ACC112 (cell line): Measurements from ENCODE around the gene KBTBD7.

Experiments
- H2AFZ ChIP-seq: fragments of 200-600 bp; sonication (generic); one replicate; pipeline ENCODE4 v1.6.0; 2017; ENCODE audit warnings: antibody characterized with exemption, low read length; ENCODE audit not compliant: unreplicated experiment
- H3K27ac ChIP-seq: fragments of 200-600 bp; sonication (generic); 2 replicates; pipeline ENCODE4 v1.5.1; 2014; ENCODE audit warnings: low read depth, mild to moderate bottlenecking, antibody characterized with exemption, low read length, moderate library complexity
- H3K27me3 ChIP-seq: fragments of 200-600 bp; sonication (generic); 2 replicates; pipeline ENCODE4 v1.6.1; 2014; ENCODE audit warnings: mild to moderate bottlenecking, antibody characterized with exemption, low read length, moderate library complexity, mixed read lengths; ENCODE audit not compliant: insufficient read depth
- H3K36me3 ChIP-seq: fragments of 200-600 bp; sonication (generic); 2 replicates; pipeline ENCODE4 v1.6.1; 2016; ENCODE audit warnings: mild to moderate bottlenecking, antibody characterized with exemption, low read length, moderate library complexity, mixed read lengths; ENCODE audit not compliant: insufficient read depth
- H3K4me1 ChIP-seq: fragments of 200-600 bp; sonication (generic); one replicate; pipeline ENCODE4 v1.6.1; 2016; ENCODE audit warnings: low read length, mixed read lengths; ENCODE audit not compliant: insufficient read depth, unreplicated experiment, control insufficient read depth
- H3K4me3 ChIP-seq: fragments of 200-600 bp; sonication (generic); 2 replicates; pipeline ENCODE4 v1.5.1; 2014; ENCODE audit warnings: mild to moderate bottlenecking, low read depth, low read length
- H3K79me2 ChIP-seq: fragments of 200-600 bp; sonication (generic); one replicate; pipeline ENCODE4 v1.6.0; 2016; ENCODE audit warnings: low read length; ENCODE audit not compliant: control insufficient read depth, unreplicated experiment, insufficient read depth

KBTBD7 gene

DNA sequence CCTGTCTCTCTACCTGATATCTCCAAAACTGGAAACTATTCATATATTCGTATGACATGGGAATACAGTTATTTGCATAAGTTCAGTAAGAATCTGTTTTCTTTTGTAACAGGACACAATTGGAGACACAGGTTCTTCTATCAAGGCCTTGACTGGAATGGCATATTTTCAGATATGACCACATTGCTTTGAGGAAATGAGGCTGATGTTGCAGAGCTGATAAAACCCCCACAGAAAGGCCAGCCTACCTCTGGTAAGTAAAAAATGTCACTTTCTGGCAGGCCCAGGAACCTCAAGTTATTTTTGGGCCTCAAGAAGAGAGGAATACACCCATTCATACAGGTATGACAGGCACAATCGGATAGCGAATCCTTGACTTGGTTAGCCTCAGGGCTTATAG, 32.2 kb downstream of the KBTBD7 start:
- H2AFZ ChIP-seq, result no peak overlapping the region
- no peaks in the 10 kb centered on the region for H3K36me3 ChIP-seq
- H3K4me3 ChIP-seq, result no peak overlapping the region
- H3K27me3 ChIP-seq, result no peaks in the 10 kb centered on the region
- H3K4me1 ChIP-seq, result no peaks in the 10 kb centered on the region
- no peak overlapping the region for H3K27ac ChIP-seq
- no peaks in the 10 kb centered on the region for H3K79me2 ChIP-seq

DNA sequence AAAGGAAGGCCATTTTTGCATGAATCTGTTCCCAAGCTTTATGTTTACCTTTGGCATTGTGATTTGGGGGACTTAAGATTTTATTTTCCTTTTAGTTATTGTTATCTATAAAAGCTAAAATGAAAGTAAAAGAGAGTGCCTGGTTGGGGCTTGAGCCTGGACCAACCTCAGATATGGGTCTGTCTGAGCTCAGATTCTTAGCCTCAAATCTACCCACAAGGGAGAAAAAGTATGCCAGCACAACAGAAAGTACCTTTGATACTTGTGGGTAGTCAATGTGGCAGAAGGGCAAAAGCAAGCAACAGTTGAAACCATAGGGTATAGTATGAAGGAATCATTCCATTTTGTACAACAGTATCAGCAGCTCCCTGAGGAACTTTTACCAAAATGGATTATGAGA, 35.2 kb downstream of the KBTBD7 start:
- H3K4me1 ChIP-seq, result no peaks in the 10 kb centered on the region
- no peaks in the 10 kb centered on the region for H3K27me3 ChIP-seq
- no peak overlapping the region for H3K27ac ChIP-seq
- no peak overlapping the region for H2AFZ ChIP-seq
- no peaks in the 10 kb centered on the region for H3K79me2 ChIP-seq
- no peaks in the 10 kb centered on the region for H3K36me3 ChIP-seq
- H3K4me3 ChIP-seq, result no peak overlapping the region

DNA sequence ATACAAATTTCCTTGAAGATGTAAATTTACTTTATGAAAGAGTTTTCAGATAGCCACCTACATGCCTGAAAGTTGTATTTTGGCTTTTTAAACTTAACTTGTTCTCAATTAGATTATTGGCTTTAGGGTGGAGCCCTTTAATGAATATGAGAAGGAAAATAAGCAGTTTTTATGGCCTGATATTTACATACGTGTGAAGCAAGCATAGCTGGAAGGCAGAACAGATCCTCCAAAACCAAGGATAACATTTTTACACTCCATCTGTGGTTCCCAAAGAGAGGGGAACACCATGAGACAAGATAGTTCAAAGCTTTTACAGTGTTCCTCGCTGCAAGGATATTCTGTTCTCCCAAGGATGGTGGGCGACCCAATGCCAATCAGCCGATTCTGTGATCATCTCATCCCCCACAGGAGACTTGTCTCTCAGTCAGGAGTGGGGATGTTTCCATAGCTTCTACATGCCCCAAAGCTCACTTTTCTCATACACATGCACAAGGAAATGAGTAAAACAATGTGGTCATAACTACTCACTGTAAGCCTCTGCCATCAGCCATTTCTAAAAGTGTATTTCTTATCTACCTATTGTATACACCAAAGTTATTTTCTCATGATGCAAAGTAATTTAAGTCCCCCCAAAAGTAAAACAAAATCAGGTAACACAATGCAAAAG, 37.2 kb downstream of the KBTBD7 start:
- Histone ChIP-seq H3K27me3 (no peaks in the 10 kb centered on the region), H2AFZ (no peak overlapping the region), H3K4me1 (no peaks in the 10 kb centered on the region)

DNA sequence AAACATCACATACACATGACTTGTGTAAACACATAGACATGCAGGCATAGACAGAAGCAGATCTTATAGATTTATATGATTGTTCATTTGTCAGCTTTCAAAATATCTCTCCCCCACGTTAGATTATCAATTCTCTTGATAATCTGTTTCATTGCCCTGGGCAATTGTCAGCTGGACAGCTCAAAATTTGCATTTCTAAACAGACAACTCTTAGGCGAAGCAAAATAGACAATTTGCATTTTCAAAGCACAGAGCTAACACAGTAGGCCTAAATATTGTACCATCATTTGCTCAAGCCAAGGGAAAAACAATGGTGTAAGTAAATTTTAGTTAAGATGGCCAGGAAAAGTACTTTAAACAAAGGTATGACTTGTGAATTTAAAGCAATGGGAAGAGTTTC, 37.7 kb downstream of the KBTBD7 start:
- Histone ChIP-seq H3K79me2 (no peaks in the 10 kb centered on the region), H3K4me1 (no peaks in the 10 kb centered on the region), H3K27me3 (no peaks in the 10 kb centered on the region)

More for the DNA sequence above, 37.2 kb downstream of the KBTBD7 start:
- H3K4me3 ChIP-seq, result no peak overlapping the region
- no peak overlapping the region for H3K27ac ChIP-seq
- H3K79me2 ChIP-seq, result no peaks in the 10 kb centered on the region
- no peaks in the 10 kb centered on the region for H3K36me3 ChIP-seq

DNA sequence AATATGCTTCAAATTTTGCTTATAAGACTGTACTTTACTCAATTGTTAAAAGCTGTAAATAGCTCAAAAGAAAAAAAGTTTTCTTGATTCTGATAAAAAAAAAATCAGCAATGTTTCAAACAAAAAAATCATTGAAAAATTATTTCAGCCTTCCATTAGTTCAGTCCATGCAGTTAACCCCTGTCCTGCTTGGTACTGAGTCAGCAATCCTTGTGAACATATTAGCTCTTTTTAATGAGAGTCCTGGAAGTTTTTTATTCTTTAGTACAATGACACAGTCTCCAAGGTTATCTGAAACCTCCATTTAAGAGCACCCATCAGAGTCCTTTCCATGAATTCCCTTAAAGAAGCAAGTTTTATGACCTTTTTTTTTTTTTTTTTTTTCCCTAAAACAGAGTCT, 40.3 kb downstream of the KBTBD7 start:
- Histone ChIP-seq H3K4me1 (no peaks in the 10 kb centered on the region), H2AFZ (no peak overlapping the region), H3K4me3 (no peak overlapping the region), H3K27me3 (no peaks in the 10 kb centered on the region), H3K79me2 (no peaks in the 10 kb centered on the region), H3K27ac (no peak overlapping the region), H3K36me3 (no peaks in the 10 kb centered on the region; the same call in 1 of the 2 replicates)

More for the DNA sequence above, 37.7 kb downstream of the KBTBD7 start:
- H3K4me3 ChIP-seq, result no peak overlapping the region
- H3K36me3 ChIP-seq, result no peaks in the 10 kb centered on the region
- no peak overlapping the region for H3K27ac ChIP-seq
- no peak overlapping the region for H2AFZ ChIP-seq

DNA sequence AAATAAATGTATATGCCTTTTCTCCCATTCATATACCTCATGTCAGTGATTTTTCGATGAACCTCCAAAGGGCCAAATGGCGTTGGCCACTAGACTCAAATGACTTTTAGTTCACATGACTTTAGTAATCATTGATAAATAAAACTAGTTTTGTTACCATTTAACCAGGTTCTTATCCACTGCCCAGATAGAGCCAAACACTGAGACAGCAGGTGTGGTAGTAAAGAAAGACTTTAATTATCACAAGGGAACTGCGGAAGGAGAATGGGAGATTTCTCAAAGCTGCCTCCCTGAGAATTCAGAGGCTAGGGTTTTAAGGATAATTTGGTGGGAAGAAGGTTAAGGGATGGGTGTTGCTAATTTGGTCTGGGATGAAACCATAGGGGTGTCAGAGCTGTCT, 42.4 kb downstream of the KBTBD7 start:
- Histone ChIP-seq H3K79me2 (no peaks in the 10 kb centered on the region), H2AFZ (no peak overlapping the region), H3K4me1 (no peaks in the 10 kb centered on the region), H3K4me3 (no peak overlapping the region), H3K27me3 (no peaks in the 10 kb centered on the region), H3K27ac (no peak overlapping the region), H3K36me3 (peaks cover 4% of the 10 kb centered on the region; the same call in 1 of the 2 replicates)

DNA sequence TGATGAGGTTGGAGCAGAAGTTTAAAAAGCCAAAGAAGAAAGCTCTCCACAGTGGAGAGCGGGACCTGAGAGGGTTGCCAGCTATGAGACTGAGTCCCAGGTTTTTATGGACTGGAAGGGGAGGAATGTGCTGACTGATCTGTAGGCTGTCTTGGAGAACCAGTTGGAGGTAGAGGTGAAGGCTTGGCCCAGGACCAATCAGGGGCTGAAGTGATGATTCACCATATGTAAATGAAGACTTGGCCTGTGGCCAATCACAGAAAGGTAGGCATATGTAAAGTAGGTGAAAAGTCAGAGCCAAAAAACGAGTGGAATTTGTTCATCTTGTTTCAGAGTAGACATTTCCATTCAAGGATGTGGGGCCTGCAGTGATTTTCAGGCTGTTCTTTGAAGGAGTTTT, 44.3 kb downstream of the KBTBD7 start:
- Histone ChIP-seq H2AFZ (no peak overlapping the region), H3K4me3 (no peak overlapping the region), H3K27me3 (no peaks in the 10 kb centered on the region), H3K27ac (no peak overlapping the region), H3K4me1 (peaks cover 8% of the 10 kb centered on the region), H3K79me2 (no peaks in the 10 kb centered on the region), H3K36me3 (peaks cover 4% of the 10 kb centered on the region; the same call in 1 of the 2 replicates)

DNA sequence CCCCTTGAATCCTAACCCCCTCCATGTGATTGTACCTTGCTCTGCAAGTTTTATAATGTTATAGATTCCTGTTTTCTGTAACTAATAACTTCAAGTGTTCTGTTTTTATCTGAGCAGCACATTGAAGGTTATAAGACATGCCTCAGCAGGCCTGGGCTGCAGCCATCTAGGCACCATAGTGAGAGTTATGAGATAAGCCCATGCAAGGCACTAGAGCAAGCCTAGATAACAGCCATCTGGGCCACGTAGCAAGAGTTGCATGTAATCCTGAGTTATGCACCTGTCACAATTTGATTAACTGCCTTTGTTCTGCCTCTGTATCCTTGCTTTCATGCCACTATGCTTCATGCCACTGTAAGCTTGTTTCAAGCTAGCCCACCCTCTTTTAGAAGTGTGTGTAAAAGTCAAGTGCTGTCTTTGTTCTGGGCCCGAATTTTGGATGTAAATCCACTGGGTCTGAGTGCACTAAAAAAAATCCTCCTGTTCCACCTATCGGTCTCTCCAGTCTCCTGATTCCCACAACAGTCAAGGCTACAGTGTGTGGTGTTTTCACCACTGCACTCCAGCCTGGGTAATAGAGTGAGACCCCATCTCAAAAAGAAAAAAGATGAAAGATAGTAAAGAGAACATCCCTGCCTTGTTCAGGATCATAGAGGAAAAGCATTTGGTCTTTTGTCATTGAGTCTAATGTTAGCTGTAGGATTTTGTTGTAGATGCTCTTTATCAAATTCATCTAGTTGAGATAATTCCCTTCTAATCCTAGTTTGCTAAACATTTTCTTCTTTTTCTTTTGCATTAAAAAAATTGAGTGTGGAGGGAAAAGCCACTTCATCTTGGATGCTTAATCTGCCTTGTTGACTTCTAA, 45.7 kb downstream of the KBTBD7 start:
- peaks cover 4% of the 10 kb centered on the region; the same call in 1 of the 2 replicates for H3K36me3 ChIP-seq
- H3K27me3 ChIP-seq, result no peaks in the 10 kb centered on the region
- no peak overlapping the region for H3K27ac ChIP-seq
- no peak overlapping the region for H2AFZ ChIP-seq
- no peak overlapping the region for H3K4me3 ChIP-seq
- peaks cover 15% of the 10 kb centered on the region for H3K4me1 ChIP-seq
- H3K79me2 ChIP-seq, result no peaks in the 10 kb centered on the region

DNA sequence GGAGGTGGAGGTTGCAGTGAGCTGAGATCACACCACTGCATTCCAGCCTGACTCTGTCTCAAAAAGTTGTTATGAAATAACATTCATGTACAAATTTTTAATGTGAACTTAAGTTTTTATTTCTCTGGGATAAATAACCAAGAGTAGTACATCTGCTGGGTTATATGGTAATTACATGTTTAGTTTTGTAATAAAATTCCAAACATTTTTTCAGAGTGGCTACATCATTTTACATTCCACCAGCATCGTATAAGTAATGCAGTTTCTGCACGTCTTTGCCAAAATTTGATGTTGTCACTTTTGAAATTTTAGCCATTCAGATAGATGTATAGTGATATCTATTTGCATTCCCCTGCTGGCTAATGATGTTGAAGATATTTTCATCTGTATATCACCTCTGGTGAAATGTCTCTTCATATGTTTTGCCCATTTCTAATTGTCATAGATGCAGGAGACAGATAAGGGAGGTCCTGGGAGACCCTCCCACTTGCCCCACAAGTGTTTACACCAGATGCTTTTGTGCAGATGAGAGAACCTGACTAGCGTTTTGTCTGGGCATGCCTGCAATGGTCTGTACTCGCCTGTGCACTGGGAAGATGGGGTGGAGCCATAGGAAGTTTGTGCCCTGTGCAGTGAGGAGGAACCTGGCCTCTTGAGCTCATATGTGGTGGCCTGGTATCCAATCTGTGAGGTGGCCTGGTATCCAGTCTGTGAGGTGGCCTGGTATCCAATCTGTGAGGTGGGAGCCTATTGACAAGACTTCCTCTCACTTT, 49.0 kb downstream of the KBTBD7 start:
- H3K27me3 ChIP-seq, result no peaks in the 10 kb centered on the region
- H3K36me3 ChIP-seq, result peaks cover 4% of the 10 kb centered on the region; the same call in 1 of the 2 replicates
- H2AFZ ChIP-seq, result peak overlapping the region; percentile 2
- H3K4me3 ChIP-seq, result no peak overlapping the region
- peaks cover 15% of the 10 kb centered on the region for H3K4me1 ChIP-seq
- peak overlapping the region; percentile 32; the same call in 1 of the 2 replicates for H3K27ac ChIP-seq
- H3K79me2 ChIP-seq, result no peaks in the 10 kb centered on the region

DNA sequence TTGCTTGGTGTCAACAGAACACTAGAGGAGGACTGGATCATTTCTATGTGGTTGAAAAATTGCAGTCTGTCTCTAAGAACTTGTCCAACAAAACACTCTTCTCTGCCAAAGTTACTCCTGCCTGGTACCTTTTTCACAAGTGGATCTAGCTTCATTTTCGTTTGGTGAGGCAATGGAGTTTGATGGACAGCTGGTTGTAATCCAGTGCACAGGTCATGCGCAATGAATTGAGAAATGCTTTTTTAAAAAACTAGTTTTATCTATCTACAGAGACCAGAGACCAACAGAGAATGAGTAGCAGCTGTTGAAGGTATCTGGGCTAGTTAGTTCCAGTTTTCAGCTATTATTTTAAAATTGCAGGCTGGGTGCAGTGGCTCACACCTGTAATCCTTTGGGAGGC, 49.8 kb downstream of the KBTBD7 start:
- Histone ChIP-seq H3K79me2 (no peaks in the 10 kb centered on the region), H3K36me3 (0 out of 2 replicates have a peak, but pooled peaks cover 4% of the 10 kb centered on the region), H2AFZ (no peak overlapping the region), H3K27ac (peak overlapping the region; percentile 32; the same call in 1 of the 2 replicates), H3K4me3 (no peak overlapping the region), H3K27me3 (no peaks in the 10 kb centered on the region), H3K4me1 (peaks cover 15% of the 10 kb centered on the region)
